HG03432 (cell line): ENCODE data around the gene GC.
"Not testable (repeated sequence)": the region's sequence is repeated elsewhere in the genome, so short reads cannot be mapped to it uniquely, and the experiment has no call there.

Experiments
- ATAC-seq: cut with Tn5 transposase; IDR thresholded peaks from one replicate; pipeline ENCODE4 v1.9.1; 2021; ENCODE audit warnings: mild to moderate bottlenecking, moderate library complexity; ENCODE audit not compliant: unreplicated experiment

GC gene, protein sequence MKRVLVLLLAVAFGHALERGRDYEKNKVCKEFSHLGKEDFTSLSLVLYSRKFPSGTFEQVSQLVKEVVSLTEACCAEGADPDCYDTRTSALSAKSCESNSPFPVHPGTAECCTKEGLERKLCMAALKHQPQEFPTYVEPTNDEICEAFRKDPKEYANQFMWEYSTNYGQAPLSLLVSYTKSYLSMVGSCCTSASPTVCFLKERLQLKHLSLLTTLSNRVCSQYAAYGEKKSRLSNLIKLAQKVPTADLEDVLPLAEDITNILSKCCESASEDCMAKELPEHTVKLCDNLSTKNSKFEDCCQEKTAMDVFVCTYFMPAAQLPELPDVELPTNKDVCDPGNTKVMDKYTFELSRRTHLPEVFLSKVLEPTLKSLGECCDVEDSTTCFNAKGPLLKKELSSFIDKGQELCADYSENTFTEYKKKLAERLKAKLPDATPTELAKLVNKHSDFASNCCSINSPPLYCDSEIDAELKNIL

DNA sequence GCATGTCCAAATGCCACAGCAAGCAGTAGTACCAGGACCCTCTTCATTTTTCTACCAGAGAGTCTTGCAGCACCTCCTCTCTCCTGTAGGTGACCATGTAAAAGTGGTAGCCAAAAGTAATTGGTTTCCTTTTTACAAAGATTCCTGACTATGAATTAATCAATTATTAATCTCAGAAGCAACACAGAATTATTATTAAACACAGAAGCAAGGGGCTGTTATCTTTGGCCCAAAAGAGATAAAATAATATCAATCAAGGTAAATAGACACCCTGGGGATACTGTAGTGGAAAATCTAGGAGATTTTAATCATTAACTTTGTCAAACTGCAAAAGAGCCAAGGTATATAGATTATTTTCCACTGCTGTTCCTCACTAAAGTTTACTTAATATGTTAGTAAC lies at the start of gene GC:
Gene GC, minus strand, starts transcription at position 108 of the 400 bp plus-strand sequence. Its CDS starts 61 bp downstream, at position 47.
- no peak for ATAC-seq

DNA sequence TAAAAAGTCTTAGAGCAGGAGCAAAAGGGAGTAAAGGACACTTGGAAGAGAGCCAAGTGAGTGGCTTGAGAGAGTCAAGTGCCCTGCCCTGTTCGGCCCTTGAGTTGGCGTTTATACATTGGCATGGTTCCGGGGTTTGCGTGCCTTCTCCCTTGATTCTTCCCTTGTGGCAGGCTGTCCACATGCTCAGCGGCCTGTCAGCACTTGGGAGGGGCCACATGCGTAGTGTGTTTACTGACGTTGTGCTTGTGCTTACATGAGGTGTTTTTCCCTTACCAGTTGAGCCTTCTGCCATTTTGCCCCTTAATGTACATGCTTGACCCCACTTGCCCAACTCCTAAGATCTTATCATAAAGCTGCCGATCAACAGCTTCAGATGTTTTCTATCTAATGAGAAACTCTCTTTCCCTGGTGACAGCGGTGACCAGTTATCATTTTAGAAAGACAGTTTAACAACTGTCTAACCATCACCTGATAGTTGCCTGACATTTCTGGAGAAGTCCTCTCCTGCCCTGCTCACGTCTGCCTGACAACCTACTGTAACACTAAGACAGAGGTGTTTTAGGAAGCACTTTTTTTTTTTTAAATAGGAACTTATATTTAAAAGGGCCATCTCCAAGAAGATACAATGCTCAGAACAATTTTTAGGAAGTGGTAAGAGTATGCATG lies 49.5 kb upstream of the GC start:
- no peak for ATAC-seq

DNA sequence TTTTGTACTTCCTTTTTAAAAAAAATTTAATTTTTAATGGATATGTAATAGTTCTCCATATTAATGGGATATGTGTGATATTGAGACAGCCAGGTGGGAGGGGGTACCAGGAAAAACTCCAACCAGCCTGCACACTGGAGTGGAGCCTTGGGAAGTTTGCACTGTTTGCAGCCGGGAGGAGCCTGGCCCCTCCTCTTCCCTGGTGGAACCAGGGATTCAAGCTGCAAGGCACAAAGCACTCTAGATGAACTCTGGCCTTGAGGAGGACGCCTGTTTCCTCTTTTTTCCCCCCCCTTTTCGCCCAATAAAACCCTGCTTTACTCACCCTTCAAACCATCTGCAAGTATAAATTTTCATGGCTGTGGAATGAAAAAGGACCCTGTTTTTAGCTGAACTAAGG lies 48.2 kb upstream of the GC start:
- no peak for ATAC-seq

DNA sequence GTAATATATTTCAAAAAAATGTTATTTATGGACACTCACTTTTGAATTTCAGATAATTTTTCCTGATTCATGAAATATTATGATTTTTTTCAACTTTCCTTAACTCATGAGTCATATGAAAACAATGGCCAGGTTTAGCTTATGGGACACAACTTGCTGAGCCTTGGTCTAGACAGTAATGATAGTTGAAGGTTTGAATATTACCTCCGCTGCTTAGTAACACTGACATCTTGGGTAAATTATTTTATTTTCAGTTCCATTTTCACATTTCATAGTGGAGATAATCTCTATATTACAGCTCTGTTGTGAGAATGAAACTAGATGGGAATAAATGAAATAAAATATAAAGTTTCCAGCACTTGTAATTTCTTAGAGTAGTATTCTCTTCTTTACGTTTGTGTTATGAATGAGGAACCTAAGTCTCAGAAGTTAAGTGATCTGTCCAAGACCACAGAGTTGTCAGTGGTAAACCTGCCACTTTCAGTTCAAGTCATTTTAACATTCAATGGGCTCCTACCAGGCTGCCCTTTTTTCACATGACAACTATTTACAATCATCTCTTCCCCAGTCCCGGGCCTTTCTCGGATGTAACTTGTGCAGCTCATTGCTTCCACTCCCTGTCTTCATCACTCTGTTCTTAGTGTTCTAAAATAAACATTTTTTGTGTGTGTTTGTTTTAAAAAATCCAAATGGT lies 46.8 kb upstream of the GC start:
- peak; percentile 85 for ATAC-seq

DNA sequence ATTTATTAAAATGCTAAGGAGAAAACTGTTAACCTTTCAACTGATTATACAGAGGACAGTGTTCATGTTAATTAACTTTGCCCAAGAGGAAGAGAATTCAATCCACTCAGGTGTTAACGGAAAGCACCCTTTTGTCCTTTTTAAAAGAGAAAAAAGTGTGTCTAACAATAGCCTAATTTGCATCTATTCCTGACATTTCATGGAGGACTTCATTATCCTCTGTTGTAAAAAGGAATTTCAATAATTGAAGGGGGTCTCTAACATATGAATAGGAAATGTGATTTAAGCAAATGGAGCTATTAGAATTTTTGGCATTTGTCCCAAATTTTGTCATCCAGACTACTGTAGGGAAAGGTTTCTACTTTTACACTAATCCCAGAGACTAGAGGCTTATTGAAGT lies 44.6 kb upstream of the GC start:
- ATAC-seq, result no peak

DNA sequence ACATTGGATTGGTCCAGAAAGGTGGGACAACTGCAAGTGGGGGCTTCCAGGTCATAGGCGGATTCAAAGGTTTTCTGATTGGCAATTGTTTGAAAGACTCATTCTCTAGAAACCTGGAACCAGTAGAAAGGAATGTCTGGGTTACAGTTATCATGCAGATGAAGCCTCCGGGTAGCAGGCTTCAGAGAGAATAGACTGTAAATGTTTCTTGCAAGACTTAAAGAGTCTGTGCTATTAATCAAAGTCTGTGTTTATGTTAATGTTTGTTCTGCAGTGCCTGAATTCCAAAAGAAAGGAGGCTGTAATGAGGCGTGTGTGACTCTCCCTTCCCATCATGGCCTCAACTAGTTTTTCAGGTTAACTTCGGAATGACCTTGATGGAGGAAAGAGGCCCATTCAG lies 43.9 kb upstream of the GC start:
- ATAC-seq, result no peak

DNA sequence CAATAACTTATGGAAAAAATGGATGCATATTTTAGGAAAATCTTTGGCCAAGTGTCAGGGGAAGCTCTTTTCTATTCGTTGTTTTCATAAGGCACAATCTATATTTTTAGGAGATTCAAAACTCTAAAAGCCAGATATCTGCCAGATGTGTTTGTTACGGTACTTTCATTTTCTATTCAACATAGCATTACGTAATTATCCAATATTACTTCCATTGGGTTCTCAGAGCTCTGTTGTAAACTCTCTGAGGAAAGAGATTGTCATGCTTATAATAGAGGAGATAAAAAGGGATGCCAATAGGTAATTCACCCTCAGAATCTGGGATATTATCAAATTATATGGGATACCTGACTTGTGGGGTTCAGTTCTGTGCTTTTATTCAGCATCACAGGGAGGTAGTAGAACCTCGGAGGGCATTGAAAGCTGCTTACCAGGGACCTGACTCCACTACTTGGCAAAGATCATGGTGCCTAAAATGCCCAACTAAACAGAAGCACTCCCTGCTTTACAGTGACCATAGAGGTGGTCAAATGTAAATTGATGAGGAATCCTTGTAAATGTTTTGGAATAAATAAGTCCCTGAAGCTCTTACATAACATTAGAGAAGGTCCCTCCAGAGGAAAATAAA lies 32.9 kb upstream of the GC start:
- ATAC-seq, result no peak

DNA sequence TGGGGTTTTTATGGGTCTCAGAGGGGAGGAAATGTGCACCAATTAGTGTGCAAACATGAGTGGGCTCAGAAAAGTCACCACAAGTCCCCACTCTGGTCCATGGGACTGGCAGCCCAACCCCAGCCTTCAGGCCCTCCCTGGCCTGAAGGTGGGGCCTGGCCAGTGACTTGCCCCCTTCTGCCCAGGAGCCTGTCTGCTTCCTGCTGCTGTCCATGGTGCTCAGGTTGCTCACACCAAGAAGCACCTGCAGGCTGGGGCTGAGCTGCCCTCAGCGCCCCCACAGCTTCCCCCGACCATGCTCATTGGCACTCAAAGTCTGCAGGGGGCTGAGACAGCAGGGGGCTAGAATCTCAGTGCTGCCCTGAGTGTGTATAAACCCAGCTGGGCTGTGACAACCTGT lies 30.6 kb upstream of the GC start:
- no peak for ATAC-seq

DNA sequence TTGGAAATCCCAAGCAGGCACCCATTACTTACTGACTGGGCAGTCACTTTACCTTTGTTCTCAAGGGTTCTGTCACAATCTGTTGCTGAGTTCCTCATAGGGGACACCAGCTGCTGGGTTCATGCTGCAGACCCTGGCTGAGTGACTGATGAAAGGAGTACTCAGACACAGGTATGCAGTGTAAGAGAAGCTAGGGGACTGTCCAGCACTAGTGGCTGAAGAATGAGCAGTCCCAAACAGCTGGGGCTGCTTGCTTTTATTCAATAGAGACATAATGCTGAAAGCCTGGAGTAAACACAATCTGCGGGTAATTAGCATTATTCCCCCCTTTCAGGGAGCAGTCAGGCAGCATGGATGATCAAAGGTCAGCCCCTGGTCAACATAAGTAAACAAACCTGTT lies 25.9 kb upstream of the GC start:
- ATAC-seq, result not testable (repeated sequence)

DNA sequence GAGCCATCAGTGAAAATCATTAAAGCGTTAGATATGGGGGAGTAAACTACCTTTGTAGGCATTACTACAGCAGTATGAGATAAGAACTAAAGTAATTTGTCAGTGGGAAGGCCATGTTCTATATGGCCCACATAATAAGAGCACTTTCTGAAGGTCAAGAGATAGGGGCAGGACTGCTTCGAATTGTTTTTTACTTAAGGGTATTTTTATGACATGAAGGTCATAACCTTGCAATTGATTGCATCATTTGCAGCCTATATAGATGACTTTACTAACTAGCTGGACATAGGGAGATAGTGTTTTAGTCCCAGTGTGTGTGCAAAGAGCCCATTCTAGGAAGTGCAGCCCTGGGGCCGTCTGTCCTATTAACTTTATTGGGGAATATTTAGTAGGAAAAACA lies 23.6 kb upstream of the GC start:
- no peak for ATAC-seq

DNA sequence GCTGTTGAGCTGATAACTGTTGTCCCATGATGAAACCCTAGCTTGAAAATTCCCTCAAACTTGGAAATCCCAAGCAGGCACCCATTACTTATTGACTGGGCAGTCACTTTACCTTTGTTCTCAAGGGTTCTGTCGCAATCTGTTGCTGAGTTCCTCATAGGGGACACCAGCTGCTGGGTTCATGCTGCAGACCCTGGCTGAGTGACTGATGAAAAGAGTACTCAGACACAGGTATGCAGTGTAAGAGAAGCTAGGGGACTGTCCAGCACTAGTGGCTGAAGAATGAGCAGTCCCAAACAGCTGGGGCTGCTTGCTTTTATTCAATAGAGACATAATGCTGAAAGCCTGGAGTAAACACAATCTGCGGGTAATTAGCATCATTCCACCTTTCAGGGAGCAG lies 21.4 kb upstream of the GC start:
- ATAC-seq, result not testable (repeated sequence)

DNA sequence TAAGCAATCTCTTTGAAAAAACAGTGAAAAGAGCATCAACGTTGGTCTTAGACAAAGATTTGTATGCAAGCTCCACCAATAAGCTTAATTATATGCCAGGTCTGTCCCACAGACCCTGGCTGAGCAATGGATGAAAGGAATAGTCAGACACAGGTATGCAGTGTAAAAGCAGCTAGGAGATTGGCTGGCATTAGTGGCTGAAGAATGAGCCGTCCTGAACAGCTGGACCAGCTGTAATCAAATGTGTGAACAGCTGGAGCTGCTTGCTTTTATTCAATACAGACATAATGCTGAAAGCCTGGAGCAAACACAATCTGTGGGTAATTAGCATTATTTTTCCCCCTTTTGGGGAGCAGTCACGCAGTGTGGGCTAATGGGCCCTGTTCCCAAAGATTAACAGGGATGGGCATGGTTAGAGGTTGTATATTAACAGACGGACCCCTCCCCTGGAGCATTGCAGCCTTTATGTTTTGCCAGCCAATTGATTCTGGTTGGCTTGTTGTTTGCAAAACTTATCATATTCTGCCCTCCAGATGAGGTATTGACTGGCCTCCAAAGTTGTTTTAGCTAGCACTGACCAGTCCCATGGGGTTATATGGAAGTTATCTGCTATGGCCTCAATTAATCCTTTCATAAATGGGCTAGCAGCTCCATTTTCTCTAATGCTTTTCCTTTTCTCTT lies 20.3 kb upstream of the GC start:
- ATAC-seq, result not testable (repeated sequence)

DNA sequence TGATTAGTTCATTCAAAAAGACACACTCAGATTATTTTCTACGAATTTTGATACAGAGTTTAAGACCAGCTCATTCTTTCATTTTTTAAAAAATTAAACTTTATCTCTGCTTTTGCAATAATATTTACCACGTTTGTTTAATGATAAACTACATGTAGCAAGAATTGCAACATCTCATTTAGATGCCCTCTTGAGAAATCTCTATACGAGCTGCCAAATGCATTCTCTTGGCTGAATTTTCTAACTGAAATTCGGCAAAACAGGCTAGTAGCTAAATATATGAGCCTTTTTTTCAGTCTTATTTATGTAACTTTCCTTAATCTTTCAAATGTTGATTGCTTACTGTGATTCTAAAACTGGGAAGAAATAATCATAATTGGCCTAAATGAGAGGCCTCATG lies 2.1 kb upstream of the GC start:
- ATAC-seq, result no peak

DNA sequence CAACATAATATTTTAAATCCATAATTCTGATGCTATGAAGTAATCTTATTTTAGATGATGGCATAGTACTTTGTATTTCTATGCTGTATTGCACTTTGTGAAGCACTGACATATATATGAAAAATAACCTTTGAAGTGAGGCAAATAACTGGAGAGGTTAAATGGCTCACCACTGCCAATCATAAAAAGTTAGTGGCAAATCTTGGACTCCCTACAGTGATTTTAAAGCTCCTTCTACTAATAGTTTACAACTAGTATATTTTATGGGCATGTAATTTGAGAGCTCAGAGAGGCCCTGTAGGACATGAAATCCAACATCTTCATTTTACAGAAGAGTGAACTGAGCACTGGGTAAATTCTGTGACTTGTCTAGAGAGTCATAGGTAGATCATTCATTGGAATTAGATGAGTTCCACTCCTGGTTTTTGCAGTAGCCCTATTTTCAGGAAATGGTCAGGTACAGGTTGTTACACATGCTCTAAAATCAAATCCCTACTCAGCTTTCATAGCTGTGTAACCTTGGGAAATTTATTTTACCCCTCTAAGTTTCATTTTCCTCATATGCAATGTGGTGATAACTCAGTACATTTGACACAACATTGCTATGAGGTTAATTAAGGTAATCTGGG lies 804 bp upstream of the GC start:
- ATAC-seq, result no peak

DNA sequence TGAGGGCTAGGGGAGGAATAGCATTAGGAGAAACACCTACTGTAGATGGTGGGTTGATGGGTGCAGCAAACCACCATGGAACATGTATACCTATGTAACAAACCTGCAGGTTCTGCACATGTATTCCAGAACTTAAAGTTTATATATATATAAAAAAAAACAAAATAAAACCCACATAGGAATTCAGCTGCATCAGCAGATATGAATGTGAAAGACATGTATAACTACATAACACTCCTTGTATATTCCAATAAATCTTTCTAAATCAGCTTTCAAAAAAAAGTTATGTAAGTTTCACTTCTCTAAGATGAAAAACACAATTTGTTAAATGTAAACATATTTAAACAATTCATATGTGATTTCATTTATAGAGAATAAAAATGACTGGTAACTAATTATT lies 6.0 kb downstream of the GC start:
- ATAC-seq, result no peak

DNA sequence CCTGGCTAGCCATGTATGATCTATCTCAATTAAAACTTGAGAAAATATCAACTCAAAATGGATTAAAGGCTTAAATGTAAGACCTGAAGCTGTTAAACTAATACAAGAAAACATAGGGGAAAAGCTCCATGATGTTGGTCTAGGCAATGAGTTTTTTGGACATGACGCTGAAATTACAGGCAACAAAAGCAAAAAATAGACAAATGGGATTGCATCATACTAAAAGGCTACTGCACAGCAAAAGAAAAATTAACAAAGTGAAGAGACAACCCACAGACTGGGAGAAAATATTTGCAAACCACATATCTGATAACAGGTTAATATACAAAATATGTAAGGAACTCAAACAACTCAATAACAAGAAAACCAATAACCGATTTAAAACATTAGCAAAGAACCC lies 8.4 kb downstream of the GC start:
- no peak for ATAC-seq

DNA sequence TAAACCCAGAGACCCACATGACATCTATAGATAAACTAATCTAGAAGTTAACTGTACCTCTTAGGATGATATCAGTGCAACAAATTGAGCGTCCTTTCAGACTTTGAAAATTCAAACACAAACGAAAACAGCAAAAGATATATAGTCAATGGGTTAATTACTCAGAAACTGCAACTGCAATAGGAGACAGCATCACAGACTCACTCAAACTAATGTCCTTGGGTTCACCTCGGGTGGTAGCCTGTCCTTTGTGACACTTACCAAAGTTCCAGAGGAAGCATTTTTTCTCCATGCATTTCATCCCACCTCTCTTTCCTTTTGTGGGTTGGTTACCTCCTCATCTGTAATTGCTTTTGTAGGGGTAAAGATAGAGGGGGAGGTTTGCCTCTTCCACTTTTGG lies 9.7 kb downstream of the GC start:
- ATAC-seq, result no peak

DNA sequence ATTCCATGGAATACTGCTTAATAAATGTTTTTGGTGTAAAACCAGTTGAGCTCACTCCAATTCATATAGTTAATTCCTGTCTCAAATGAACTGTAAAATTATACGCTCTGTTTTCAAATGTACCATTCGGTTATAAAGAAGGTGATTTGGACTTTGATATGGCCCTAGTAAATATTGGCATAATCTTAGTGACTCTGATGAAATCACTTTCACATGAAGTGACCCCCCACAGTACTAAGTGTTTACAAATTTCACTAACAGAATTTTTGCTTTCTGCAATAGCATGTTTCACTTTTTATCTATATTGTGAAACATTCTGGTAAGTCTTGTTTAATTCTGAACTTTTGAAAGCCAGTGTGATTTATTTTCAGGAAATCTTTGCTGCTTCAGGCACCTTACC lies 10.9 kb downstream of the GC start:
- ATAC-seq, result no peak

DNA sequence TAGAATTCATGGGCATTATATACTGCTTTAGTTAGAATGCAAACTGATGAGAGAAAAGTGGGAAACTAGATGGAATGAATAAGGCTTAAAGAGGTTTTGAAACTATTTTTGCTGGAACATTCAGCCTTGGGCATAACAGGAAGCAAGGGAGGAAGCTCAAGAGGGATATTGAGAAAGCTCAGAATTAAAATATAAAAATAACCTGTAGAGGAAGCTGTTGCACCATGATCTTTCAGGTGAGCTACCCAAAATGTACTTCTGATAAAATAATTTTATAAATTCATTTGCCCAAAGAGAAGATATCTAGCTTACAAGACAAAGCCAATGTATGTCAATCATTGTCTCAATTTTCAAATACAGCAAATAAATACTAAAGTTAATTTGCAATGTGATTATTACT lies 11.3 kb downstream of the GC start:
- ATAC-seq, result no peak

DNA sequence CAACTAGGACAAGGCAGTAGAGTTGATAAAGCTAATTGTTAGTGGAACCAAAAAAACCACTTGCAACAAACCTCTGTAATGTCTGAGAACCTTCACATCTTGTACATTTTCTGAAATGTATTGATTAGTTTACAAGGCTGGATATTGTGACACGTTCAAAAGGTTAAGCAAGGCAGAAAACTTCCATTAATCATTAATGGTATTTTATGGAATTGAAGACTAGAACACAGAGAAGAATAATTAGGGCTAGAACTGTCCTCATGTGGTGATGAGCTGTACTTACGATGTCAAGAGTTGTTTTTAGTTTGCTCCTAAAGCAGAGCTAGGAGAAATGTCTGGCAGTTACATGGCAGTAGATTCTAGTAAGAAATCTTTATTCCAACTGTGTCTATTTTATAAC lies 12.3 kb downstream of the GC start:
- ATAC-seq, result no peak
